ENCODE results near the gene SARDH. TPM values are rescaled to one million over a fixed set of nuclear protein-coding genes. Genes with fewer than 3 reads are reported as not detected.
A peak's percentile ranks its signal among the peaks of the same experiment; 100 is the strongest.

The SARDH gene
- total and polyA plus RNA-seq, 4 donors, result 6.9 to 10.5 (median 8.8) TPM

GRCh38 chr9:133727876-133728441 is 10.2 kb downstream of the SARDH start:
- WGBS (ENCODE audit: insufficient coverage), result 89% methylated on average over 18 of the region's 18 CpGs
- Histone ChIP-seq H3K36me3 (ENCODE audit: control insufficient read depth, insufficient read depth, low read length) (peaks cover 8% of the 10 kb centered on the region), H3K4me1 (ENCODE audit: control insufficient read depth, insufficient read depth, low read length) (no peaks in the 10 kb centered on the region), H3K4me3 (ENCODE audit: low read depth, low read length) (no peak overlapping the region), H3K9me3 (ENCODE audit: control insufficient read depth, insufficient read depth, low read length) (no peaks in the 10 kb centered on the region), H3K27ac (ENCODE audit: low read depth, low read length) (no peak overlapping the region), H3K27me3 (ENCODE audit: control insufficient read depth, insufficient read depth, low read length) (no peaks in the 10 kb centered on the region)
- no peak for DNase-seq (ENCODE audit: low read depth in 4 of 6, low spot score in 6 of 6)

- no peak overlapping the region for H3K4me3 ChIP-seq (ENCODE audit: low read depth, low read length)
- WGBS (ENCODE audit: insufficient coverage), result 69% methylated on average over 10 of the region's 10 CpGs
- DNase-seq (ENCODE audit: low read depth in 4 of 6, low spot score in 6 of 6), result no peak
- H3K27me3 ChIP-seq (ENCODE audit: control insufficient read depth, insufficient read depth, low read length), result no peaks in the 10 kb centered on the region
- H3K36me3 ChIP-seq (ENCODE audit: control insufficient read depth, insufficient read depth, low read length), result peaks cover 8% of the 10 kb centered on the region
- no peaks in the 10 kb centered on the region for H3K4me1 ChIP-seq (ENCODE audit: control insufficient read depth, insufficient read depth, low read length)
- no peaks in the 10 kb centered on the region for H3K9me3 ChIP-seq (ENCODE audit: control insufficient read depth, insufficient read depth, low read length)
- no peak overlapping the region for H3K27ac ChIP-seq (ENCODE audit: low read depth, low read length)
These were observed 10.8 kb downstream of the SARDH start for GRCh38 chr9:133727277-133727875.

- Histone ChIP-seq H3K4me3 (ENCODE audit: low read depth, low read length) (no peak overlapping the region), H3K9me3 (ENCODE audit: control insufficient read depth, insufficient read depth, low read length) (no peaks in the 10 kb centered on the region), H3K4me1 (ENCODE audit: control insufficient read depth, insufficient read depth, low read length) (no peaks in the 10 kb centered on the region), H3K27me3 (ENCODE audit: control insufficient read depth, insufficient read depth, low read length) (no peaks in the 10 kb centered on the region), H3K27ac (ENCODE audit: low read depth, low read length) (no peak overlapping the region), H3K36me3 (ENCODE audit: control insufficient read depth, insufficient read depth, low read length) (peaks cover 8% of the 10 kb centered on the region)
- WGBS (ENCODE audit: insufficient coverage), result 75% methylated on average over 13 of the region's 14 CpGs
- DNase-seq (ENCODE audit: low read depth in 4 of 6, low spot score in 6 of 6), result peak in 3 of 6 donors; percentile 32 to 88 (median 77)
These were observed 11.5 kb downstream of the SARDH start for GRCh38 chr9:133726401-133727276.

- H3K4me1 ChIP-seq (ENCODE audit: control insufficient read depth, insufficient read depth, low read length), result no peaks in the 10 kb centered on the region
- DNase-seq (ENCODE audit: low read depth in 4 of 6, low spot score in 6 of 6), result no peak
- H3K9me3 ChIP-seq (ENCODE audit: control insufficient read depth, insufficient read depth, low read length), result no peaks in the 10 kb centered on the region
- H3K4me3 ChIP-seq (ENCODE audit: low read depth, low read length), result no peak overlapping the region
- peaks cover 8% of the 10 kb centered on the region for H3K36me3 ChIP-seq (ENCODE audit: control insufficient read depth, insufficient read depth, low read length)
- no peak overlapping the region for H3K27ac ChIP-seq (ENCODE audit: low read depth, low read length)
- 82% methylated on average over 3 of the region's 7 CpGs for WGBS (ENCODE audit: insufficient coverage)
- H3K27me3 ChIP-seq (ENCODE audit: control insufficient read depth, insufficient read depth, low read length), result no peaks in the 10 kb centered on the region
These were observed 12.3 kb downstream of the SARDH start for GRCh38 chr9:133725886-133726285.

GRCh38 chr9:133718563-133719315 is 19.4 kb downstream of the SARDH start:
- no peak overlapping the region for H3K4me3 ChIP-seq (ENCODE audit: low read depth, low read length)
- peaks cover 11% of the 10 kb centered on the region for H3K36me3 ChIP-seq (ENCODE audit: control insufficient read depth, insufficient read depth, low read length)
- H3K27me3 ChIP-seq (ENCODE audit: control insufficient read depth, insufficient read depth, low read length), result no peaks in the 10 kb centered on the region
- no peaks in the 10 kb centered on the region for H3K9me3 ChIP-seq (ENCODE audit: control insufficient read depth, insufficient read depth, low read length)
- 91% methylated on average over 11 of the region's 15 CpGs for WGBS (ENCODE audit: insufficient coverage)
- H3K4me1 ChIP-seq (ENCODE audit: control insufficient read depth, insufficient read depth, low read length), result peaks cover 26% of the 10 kb centered on the region
- H3K27ac ChIP-seq (ENCODE audit: low read depth, low read length), result no peak overlapping the region
- DNase-seq (ENCODE audit: low read depth in 4 of 6, low spot score in 6 of 6), result no peak

- WGBS (ENCODE audit: insufficient coverage), result 92% methylated on average over 20 of the region's 20 CpGs
- peaks cover 18% of the 10 kb centered on the region for H3K36me3 ChIP-seq (ENCODE audit: control insufficient read depth, insufficient read depth, low read length)
- H3K4me3 ChIP-seq (ENCODE audit: low read depth, low read length), result no peak overlapping the region
- H3K4me1 ChIP-seq (ENCODE audit: control insufficient read depth, insufficient read depth, low read length), result peaks cover 27% of the 10 kb centered on the region
- no peak overlapping the region for H3K27ac ChIP-seq (ENCODE audit: low read depth, low read length)
- no peaks in the 10 kb centered on the region for H3K27me3 ChIP-seq (ENCODE audit: control insufficient read depth, insufficient read depth, low read length)
- DNase-seq (ENCODE audit: low read depth in 4 of 6, low spot score in 6 of 6), result no peak
- H3K9me3 ChIP-seq (ENCODE audit: control insufficient read depth, insufficient read depth, low read length), result no peaks in the 10 kb centered on the region
These were observed 20.8 kb downstream of the SARDH start for GRCh38 chr9:133717113-133718031.

- Histone ChIP-seq H3K4me3 (ENCODE audit: low read depth, low read length) (no peak overlapping the region), H3K36me3 (ENCODE audit: control insufficient read depth, insufficient read depth, low read length) (peaks cover 25% of the 10 kb centered on the region), H3K27ac (ENCODE audit: low read depth, low read length) (no peak overlapping the region), H3K9me3 (ENCODE audit: control insufficient read depth, insufficient read depth, low read length) (no peaks in the 10 kb centered on the region), H3K4me1 (ENCODE audit: control insufficient read depth, insufficient read depth, low read length) (peaks cover 27% of the 10 kb centered on the region), H3K27me3 (ENCODE audit: control insufficient read depth, insufficient read depth, low read length) (no peaks in the 10 kb centered on the region)
- WGBS (ENCODE audit: insufficient coverage), result 75% methylated on average over 8 of the region's 8 CpGs
- DNase-seq (ENCODE audit: low read depth in 4 of 6, low spot score in 6 of 6), result no peak
These were observed 21.5 kb downstream of the SARDH start for GRCh38 chr9:133716564-133717112.

GRCh38 chr9:133715866-133716563 is 22.1 kb downstream of the SARDH start:
- peak in 2 of 6 donors; percentile 69 to 83 for DNase-seq (ENCODE audit: low read depth in 4 of 6, low spot score in 6 of 6)

More at GRCh38 chr9:133715866-133716563, 22.1 kb downstream of the SARDH start:
- H3K36me3 ChIP-seq (ENCODE audit: control insufficient read depth, insufficient read depth, low read length), result peaks cover 31% of the 10 kb centered on the region
- no peaks in the 10 kb centered on the region for H3K9me3 ChIP-seq (ENCODE audit: control insufficient read depth, insufficient read depth, low read length)
- H3K27ac ChIP-seq (ENCODE audit: low read depth, low read length), result no peak overlapping the region
- no peaks in the 10 kb centered on the region for H3K27me3 ChIP-seq (ENCODE audit: control insufficient read depth, insufficient read depth, low read length)
- H3K4me3 ChIP-seq (ENCODE audit: low read depth, low read length), result no peak overlapping the region
- WGBS (ENCODE audit: insufficient coverage), result 56% methylated on average over 21 of the region's 21 CpGs
- H3K4me1 ChIP-seq (ENCODE audit: control insufficient read depth, insufficient read depth, low read length), result peaks cover 27% of the 10 kb centered on the region
